Stomach (tissue), 9 donors: ENCODE measurements around the gene TMEM30A. TPM values are rescaled to one million over a fixed set of nuclear protein-coding genes. Genes with fewer than 3 reads are reported as not detected.

Experiments used
- DNase-seq, 2 donors: peaks; one replicate each; pipeline versions ENCODE4 v3.0.0 to v3.0.0-alpha.2; 2013 to 2019
- H3K27ac ChIP-seq, 5 donors: fragments of 200-600 bp in 4 of 5; sonication (generic) in 4 of 5; one replicate each; pipeline ENCODE4 v1.5.1; 2013 to 2019; ENCODE audit warnings: mild to moderate bottlenecking in 1 of 5, moderate library complexity in 1 of 5
- H3K27me3 ChIP-seq, 3 donors: fragments of 200-600 bp; sonication (generic); one replicate each; pipeline ENCODE4 v1.5.1; 2017 to 2019; ENCODE audit warnings: mixed run types in 1 of 3
- H3K36me3 ChIP-seq, 4 donors: fragments of 200-600 bp; sonication (generic); 1 replicate in 3 of 4; 2 replicates in 1 of 4; pipeline ENCODE4 v1.5.1; 2016 to 2019
- H3K4me1 ChIP-seq, 4 donors: fragments of 200-600 bp; sonication (generic); one replicate each; pipeline ENCODE4 v1.5.1; 2016 to 2019
- H3K4me3 ChIP-seq, 4 donors: fragments of 200-600 bp; sonication (generic) in 3 of 4; one replicate each; pipeline ENCODE4 v1.5.1; 2016 to 2019; ENCODE audit warnings: mild to moderate bottlenecking in 1 of 4
- H3K9me3 ChIP-seq, 4 donors: fragments of 200-600 bp; sonication (generic); one replicate each; pipeline ENCODE4 v1.5.1; 2016 to 2019
- CTCF ChIP-seq, 7 experiments: fragments of 450-650 bp in 4 of 7; fragments of 200-600 bp in 3 of 7; sonication (generic) in 3 of 7; IDR thresholded peaks; one replicate each; pipeline ENCODE4 v1.5.1; 2016 to 2019; ENCODE audit warnings: antibody characterized with exemption in 7 of 7, control low read depth in 2 of 7, mild to moderate bottlenecking in 1 of 7
- EP300 ChIP-seq: sonication (generic); formaldehyde crosslinking; IDR thresholded peaks from one replicate; pipeline ENCODE4 v1.6.1; 2017; ENCODE audit warnings: antibody characterized with exemption
- POLR2A ChIP-seq, 4 donors: fragments of 450-650 bp; IDR thresholded peaks; one replicate each; pipeline ENCODE4 v1.6.1; 2016; ENCODE audit warnings: antibody characterized with exemption in 4 of 4, control low read depth in 2 of 4, mild to moderate bottlenecking in 1 of 4, moderate library complexity in 1 of 4
- POLR2AphosphoS5 ChIP-seq, 3 donors: sonication (generic); formaldehyde crosslinking; IDR thresholded peaks; one replicate each; pipeline ENCODE4 v1.6.1; 2016; ENCODE audit warnings: antibody characterized with exemption in 3 of 3
- WGBS, 5 donors: extraction: QIAGEN DNeasy Blood & Tissue Kit in 3 of 5; methylation state at CpG; one replicate each; pipeline versions ENCODE4 v1.1.5 to v1.1.7; 2013 to 2018; 5-methylcytosine and 5-hydroxymethylcytosine counted together
- intact Hi-C: fragments of 100-400 bp; cut with DNase I; formaldehyde crosslinking; loops from one replicate; pipeline ENCODE4 v1.15.1; 2023; ENCODE audit warnings: low total_unique reads
- polyA plus RNA-seq, 3 donors: library from polyadenylated mRNA; stranded (reverse); fragments of 200-250 nt; gene quantifications; one replicate each; pipeline ENCODE4 v1.2.3, GENCODE V29; 2013
- total RNA-seq, 5 donors: library from RNA; depleted of rRNA; stranded (reverse); fragments of >200 nt; gene quantifications; one replicate each; pipeline versions ENCODE4 v1.1.0 to v1.2.3, GENCODE V29; 2014 to 2016
- donor health status: healthy with polysubstance abuse.
- donor health status: Bipolar disorder and iron deficiency.
- donor health status: healthy.

The TMEM30A gene
- total and polyA plus RNA-seq, 8 donors, result 5.2 to 175 (median 41.2) TPM

GRCh38 chr6:75236630-75237029 lies 48.0 kb downstream of the TMEM30A start:
- no peak overlapping the region for H3K27ac ChIP-seq
- no peak for DNase-seq
- intact Hi-C loops, result no loop called here
- H3K27me3 ChIP-seq, result no peaks in the 10 kb centered on the region
- H3K9me3 ChIP-seq, result no peaks in the 10 kb centered on the region
- TF ChIP-seq POLR2A (IDR thresholded peaks at IDR 0.05), result no peak
- peaks cover 30 to 53% (median 50%) of the 10 kb centered on the region in 4 donors for H3K36me3 ChIP-seq
- WGBS, 5 donors, result 86 to 95% (median 92%) methylated on average over 4 of the region's 4 CpGs
- H3K4me3 ChIP-seq, result no peak overlapping the region
- peaks cover 3 to 29% (median 9%) of the 10 kb centered on the region in 4 donors for H3K4me1 ChIP-seq

DNA sequence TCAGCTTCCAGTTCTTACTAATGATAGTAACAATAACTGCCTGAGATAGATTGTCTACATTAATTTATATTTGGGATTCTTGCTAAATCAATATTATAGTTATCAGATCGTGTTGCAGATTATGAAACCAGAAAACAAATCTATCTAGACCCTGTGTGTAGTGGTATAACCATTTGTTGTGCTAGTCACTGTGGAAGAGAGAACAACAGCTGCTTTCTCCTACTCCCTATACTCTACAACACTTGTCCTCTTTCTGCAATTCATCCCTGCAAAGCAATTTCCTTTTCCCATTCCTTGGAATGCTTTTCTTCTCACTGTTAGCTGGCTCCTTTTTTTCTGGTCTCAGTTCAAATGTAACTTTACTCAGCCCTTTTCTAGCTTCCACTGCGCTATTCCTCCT lies 49.3 kb downstream of the TMEM30A start:
- peaks cover 0 to 16% (median 4%) of the 10 kb centered on the region in 4 donors for H3K4me1 ChIP-seq
- H3K9me3 ChIP-seq, result no peaks in the 10 kb centered on the region
- no peak overlapping the region for H3K4me3 ChIP-seq
- TF ChIP-seq CTCF (IDR thresholded peaks at IDR 0.05) (no peak), POLR2A (IDR thresholded peaks at IDR 0.05) (no peak), POLR2AphosphoS5 (IDR thresholded peaks at IDR 0.05) (no peak), EP300 (no peak)
- intact Hi-C loops, result no loop called here
- WGBS, 5 donors, result 65 to 90% (median 70%) methylated on average over 2 of the region's 2 CpGs
- DNase-seq, result no peak
- H3K27me3 ChIP-seq, result no peaks in the 10 kb centered on the region
- no peak overlapping the region for H3K27ac ChIP-seq
- H3K36me3 ChIP-seq, result peaks cover 30 to 46% (median 43%) of the 10 kb centered on the region in 4 donors

GRCh38 chr6:75234126-75234865 lies 50.3 kb downstream of the TMEM30A start:
- H3K36me3 ChIP-seq, result peaks cover 22 to 36% (median 34%) of the 10 kb centered on the region in 4 donors
- H3K4me1 ChIP-seq, result peaks cover 0 to 6% (median 3%) of the 10 kb centered on the region in 4 donors
- no peaks in the 10 kb centered on the region for H3K27me3 ChIP-seq
- H3K4me3 ChIP-seq, result no peak overlapping the region
- TF ChIP-seq POLR2AphosphoS5 (IDR thresholded peaks at IDR 0.05), result no peak
- no peak for TF ChIP-seq EP300
- no peak for TF ChIP-seq POLR2A (IDR thresholded peaks at IDR 0.05)
- TF ChIP-seq CTCF (IDR thresholded peaks at IDR 0.05), result no peak
- WGBS, 5 donors, result 55 to 75% (median 60%) methylated on average over 3 of the region's 3 CpGs
- no peak overlapping the region for H3K27ac ChIP-seq
- intact Hi-C loops, result no loop called here
- H3K9me3 ChIP-seq, result no peaks in the 10 kb centered on the region
- DNase-seq, result no peak

DNA sequence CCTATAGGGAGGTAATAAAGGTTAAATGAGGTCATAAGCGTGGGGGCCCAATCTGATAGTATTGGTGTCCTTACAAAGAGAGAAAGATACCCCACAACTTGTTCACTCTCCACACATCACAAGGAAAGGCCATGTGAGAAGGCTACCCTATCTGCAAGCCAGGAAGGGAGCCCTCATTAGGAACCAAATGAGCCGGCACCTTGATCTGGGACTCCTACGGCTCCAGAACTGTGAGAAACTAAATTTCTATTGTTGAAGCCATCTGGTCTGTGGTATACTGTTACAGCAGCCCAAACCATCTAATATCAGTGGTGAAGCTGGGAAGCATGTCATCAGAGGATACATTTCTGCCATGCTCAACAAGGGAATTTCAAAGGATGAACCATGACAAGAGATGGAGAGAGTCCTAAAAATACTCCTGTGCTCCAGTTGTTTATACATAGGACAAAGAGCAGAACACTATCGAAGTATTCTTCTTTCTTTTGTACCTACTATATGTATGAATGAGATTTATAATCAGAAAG lies 51.4 kb downstream of the TMEM30A start:
- no peak for TF ChIP-seq POLR2A (IDR thresholded peaks at IDR 0.05)
- TF ChIP-seq CTCF (IDR thresholded peaks at IDR 0.05), result no peak
- TF ChIP-seq POLR2AphosphoS5 (IDR thresholded peaks at IDR 0.05), result no peak
- no peak for TF ChIP-seq EP300
- no peak overlapping the region for H3K4me3 ChIP-seq
- H3K36me3 ChIP-seq, result peaks cover 15 to 25% (median 22%) of the 10 kb centered on the region in 4 donors
- no peaks in the 10 kb centered on the region for H3K9me3 ChIP-seq
- peaks cover 0 to 6% (median 0%) of the 10 kb centered on the region in 4 donors for H3K4me1 ChIP-seq
- intact Hi-C loops, result no loop called here
- WGBS, 5 donors, result 84 to 93% (median 91%) methylated on average over 4 of the region's 4 CpGs
- no peak for DNase-seq
- H3K27ac ChIP-seq, result no peak overlapping the region
- H3K27me3 ChIP-seq, result no peaks in the 10 kb centered on the region
